Activated CD8-positive, alpha-beta memory T cell treated with anti-CD3 and anti-CD28 coated beads, Interleukin-2, amount 10 ng/mL, durations not matched to agents 7 days and 5 days (primary cell): Measurements from ENCODE around the gene KLK8. TPM values are rescaled to one million over a fixed set of nuclear protein-coding genes. Genes with fewer than 3 reads are reported as not detected.

Experiments
- ATAC-seq: fragments of 150-1000 bp; cut with Tn5 transposase; one replicate; pipeline ENCODE4 v1.10.0; 2021; ENCODE audit warnings: moderate library complexity
- CTCF ChIA-PET: fragments of 350-600 bp; sonication (Branson Sonifier 250); formaldehyde crosslinking; loops from one replicate; lab custom pipeline; 2021; ENCODE audit warnings: antibody characterized with exemption; lab: Charles Lee
- DNase-seq: peaks from one replicate; pipeline ENCODE4 v3.0.0-alpha.2; 2020
- H3K27ac Mint-ChIP-seq: one replicate; pipeline ENCODE4 v1.8.0; 2021; ENCODE audit warnings: mild to moderate bottlenecking, mixed read lengths
- H3K27me3 Mint-ChIP-seq: one replicate; pipeline ENCODE4 v1.8.0; 2021; ENCODE audit warnings: mixed read lengths
- H3K36me3 Mint-ChIP-seq: one replicate; pipeline ENCODE4 v1.8.0; 2021; ENCODE audit warnings: mild to moderate bottlenecking, mixed read lengths
- H3K4me1 Mint-ChIP-seq: one replicate; pipeline ENCODE4 v1.8.0; 2021; ENCODE audit warnings: mixed read lengths
- H3K4me3 Mint-ChIP-seq: one replicate; pipeline ENCODE4 v1.8.0; 2021; ENCODE audit warnings: mild to moderate bottlenecking, moderate library complexity, mixed read lengths
- H3K9me3 Mint-ChIP-seq: one replicate; pipeline ENCODE4 v1.8.0; 2022; ENCODE audit warnings: low read depth, mixed read lengths
- total RNA-seq, 2 experiments: library from RNA; stranded (reverse); gene quantifications; one replicate each; pipeline ENCODE4 v1.2.3, GENCODE V29; 2021

KLK8 gene
- total RNA-seq, result not detected

- no peaks in the 10 kb centered on the region for H3K36me3 Mint-ChIP-seq
- CTCF ChIA-PET, result interaction anchor here (0.8 kb wide), 1 partner anchor 15 kb away, joined by 3 read pairs; no protein-coding TSS in a partner anchor
Observed at GRCh38 chr19:51001515-51001914, at the start of gene KLK8. Gene KLK8 (minus strand): TSS chr19:51001604. CDS start chr19:51001167, 437 bp downstream.

GRCh38 chr19:51047031-51047335, 45.6 kb upstream of the KLK8 start:
- Mint-ChIP-seq H3K27me3 (peaks cover 18% of the 10 kb centered on the region), H3K4me1 (no peaks in the 10 kb centered on the region), H3K27ac (no peak overlapping the region), H3K9me3 (no peaks in the 10 kb centered on the region), H3K4me3 (no peak overlapping the region), H3K36me3 (no peaks in the 10 kb centered on the region)
- DNase-seq (no peak), ATAC-seq (no peak)
- CTCF ChIA-PET, result no interaction called here

More at GRCh38 chr19:51001515-51001914, at the start of gene KLK8:
- Mint-ChIP-seq H3K4me1 (no peaks in the 10 kb centered on the region), H3K9me3 (no peaks in the 10 kb centered on the region), H3K27ac (no peak within 1 kb of the TSS), H3K27me3 (peaks cover 23% of the 10 kb centered on the region), H3K4me3 (no peak within 1 kb of the TSS)
- ATAC-seq (no peak), DNase-seq (no peak)

- Mint-ChIP-seq H3K27me3 (peaks cover 18% of the 10 kb centered on the region), H3K27ac (no peak overlapping the region), H3K36me3 (no peaks in the 10 kb centered on the region), H3K9me3 (no peaks in the 10 kb centered on the region), H3K4me1 (no peaks in the 10 kb centered on the region), H3K4me3 (no peak overlapping the region)
- no peak for DNase-seq
- no peak for ATAC-seq
- CTCF ChIA-PET, result no interaction called here
Observed at GRCh38 chr19:51044327-51044726, 42.9 kb upstream of the KLK8 start.

- H3K4me1 Mint-ChIP-seq, result no peaks in the 10 kb centered on the region
- no peaks in the 10 kb centered on the region for H3K36me3 Mint-ChIP-seq
- no peaks in the 10 kb centered on the region for H3K9me3 Mint-ChIP-seq
- ATAC-seq, result no peak
- no peak for DNase-seq
- H3K4me3 Mint-ChIP-seq, result no peak overlapping the region
- peaks cover 16% of the 10 kb centered on the region for H3K27me3 Mint-ChIP-seq
- no peak overlapping the region for H3K27ac Mint-ChIP-seq
- CTCF ChIA-PET, result no interaction called here
Observed at GRCh38 chr19:51043497-51043896, 42.1 kb upstream of the KLK8 start.

GRCh38 chr19:51040151-51040550, 38.7 kb upstream of the KLK8 start:
- Mint-ChIP-seq H3K4me3 (no peak overlapping the region), H3K27me3 (peaks cover 2% of the 10 kb centered on the region), H3K36me3 (no peaks in the 10 kb centered on the region), H3K4me1 (no peaks in the 10 kb centered on the region), H3K27ac (no peak overlapping the region), H3K9me3 (no peaks in the 10 kb centered on the region)
- CTCF ChIA-PET, result no interaction called here
- DNase-seq (no peak), ATAC-seq (no peak)

GRCh38 chr19:51036519-51036918, 35.1 kb upstream of the KLK8 start:
- H3K4me3 Mint-ChIP-seq, result no peak overlapping the region
- ATAC-seq (no peak), DNase-seq (no peak)
- H3K36me3 Mint-ChIP-seq, result no peaks in the 10 kb centered on the region
- H3K27ac Mint-ChIP-seq, result no peak overlapping the region
- peaks cover 2% of the 10 kb centered on the region for H3K27me3 Mint-ChIP-seq
- CTCF ChIA-PET, result interaction anchor here (0.7 kb wide), 1 partner anchor 191 kb away, joined by 3 read pairs; no protein-coding TSS in a partner anchor
- no peaks in the 10 kb centered on the region for H3K9me3 Mint-ChIP-seq
- no peaks in the 10 kb centered on the region for H3K4me1 Mint-ChIP-seq

GRCh38 chr19:51034704-51035103, 33.3 kb upstream of the KLK8 start, which contains the start of gene KLK12:
Gene KLK12 (minus strand): TSS chr19:51035002. CDS start chr19:51034621, 381 bp downstream.
- Mint-ChIP-seq H3K27me3 (peaks cover 2% of the 10 kb centered on the region), H3K4me1 (no peaks in the 10 kb centered on the region), H3K36me3 (no peaks in the 10 kb centered on the region), H3K9me3 (no peaks in the 10 kb centered on the region), H3K4me3 (no peak within 1 kb of the TSS), H3K27ac (no peak within 1 kb of the TSS)
- no peak for ATAC-seq
- DNase-seq, result no peak
- CTCF ChIA-PET, result no interaction called here

- no peaks in the 10 kb centered on the region for H3K4me1 Mint-ChIP-seq
- no peaks in the 10 kb centered on the region for H3K9me3 Mint-ChIP-seq
- DNase-seq (no peak), ATAC-seq (no peak)
- H3K27me3 Mint-ChIP-seq, result peaks cover 3% of the 10 kb centered on the region
- CTCF ChIA-PET, result no interaction called here
- no peak overlapping the region for H3K27ac Mint-ChIP-seq
- no peaks in the 10 kb centered on the region for H3K36me3 Mint-ChIP-seq
- no peak overlapping the region for H3K4me3 Mint-ChIP-seq
Observed at GRCh38 chr19:51031880-51032225, 30.4 kb upstream of the KLK8 start.

GRCh38 chr19:51031220-51031879, 29.9 kb upstream of the KLK8 start:
- DNase-seq (no peak), ATAC-seq (no peak)
- H3K4me1 Mint-ChIP-seq, result no peaks in the 10 kb centered on the region
- peaks cover 6% of the 10 kb centered on the region for H3K27me3 Mint-ChIP-seq
- H3K9me3 Mint-ChIP-seq, result no peaks in the 10 kb centered on the region
- H3K36me3 Mint-ChIP-seq, result no peaks in the 10 kb centered on the region
- H3K27ac Mint-ChIP-seq, result no peak overlapping the region
- CTCF ChIA-PET, result no interaction called here
- no peak overlapping the region for H3K4me3 Mint-ChIP-seq

GRCh38 chr19:51030631-51031030, 29.2 kb upstream of the KLK8 start:
- CTCF ChIA-PET, result no interaction called here
- Mint-ChIP-seq H3K27me3 (peaks cover 6% of the 10 kb centered on the region), H3K4me3 (no peak overlapping the region), H3K36me3 (no peaks in the 10 kb centered on the region), H3K27ac (no peak overlapping the region), H3K9me3 (no peaks in the 10 kb centered on the region), H3K4me1 (no peaks in the 10 kb centered on the region)
- DNase-seq (no peak), ATAC-seq (no peak)

- Mint-ChIP-seq H3K4me1 (no peaks in the 10 kb centered on the region), H3K27ac (no peak overlapping the region), H3K4me3 (no peak overlapping the region), H3K9me3 (no peaks in the 10 kb centered on the region), H3K27me3 (peaks cover 3% of the 10 kb centered on the region), H3K36me3 (no peaks in the 10 kb centered on the region)
- DNase-seq, result no peak
- ATAC-seq, result no peak
- CTCF ChIA-PET, result no interaction called here
Observed at GRCh38 chr19:51029718-51030117, 28.3 kb upstream of the KLK8 start.

- no peaks in the 10 kb centered on the region for H3K4me1 Mint-ChIP-seq
- peaks cover 4% of the 10 kb centered on the region for H3K27me3 Mint-ChIP-seq
- ATAC-seq (no peak), DNase-seq (no peak)
- H3K36me3 Mint-ChIP-seq, result no peaks in the 10 kb centered on the region
- CTCF ChIA-PET, result interaction anchor here (1.4 kb wide), 1 partner anchor 11 kb away, joined by 3 read pairs; no protein-coding TSS in a partner anchor
- H3K4me3 Mint-ChIP-seq, result no peak overlapping the region
- no peaks in the 10 kb centered on the region for H3K9me3 Mint-ChIP-seq
- no peak overlapping the region for H3K27ac Mint-ChIP-seq
Observed at GRCh38 chr19:51027873-51028272, 26.5 kb upstream of the KLK8 start.

- ATAC-seq (no peak), DNase-seq (no peak)
- no peak overlapping the region for H3K27ac Mint-ChIP-seq
- H3K9me3 Mint-ChIP-seq, result no peaks in the 10 kb centered on the region
- CTCF ChIA-PET, result interaction anchor here (1.4 kb wide), 1 partner anchor 11 kb away, joined by 3 read pairs; no protein-coding TSS in a partner anchor
- H3K4me3 Mint-ChIP-seq, result no peak overlapping the region
- H3K4me1 Mint-ChIP-seq, result no peaks in the 10 kb centered on the region
- peaks cover 7% of the 10 kb centered on the region for H3K27me3 Mint-ChIP-seq
- H3K36me3 Mint-ChIP-seq, result no peaks in the 10 kb centered on the region
Observed at GRCh38 chr19:51027126-51027806, 25.9 kb upstream of the KLK8 start.

- H3K27ac Mint-ChIP-seq, result no peak within 1 kb of the TSS
- H3K36me3 Mint-ChIP-seq, result no peaks in the 10 kb centered on the region
- CTCF ChIA-PET, result no interaction called here
- DNase-seq (no peak), ATAC-seq (no peak)
- H3K9me3 Mint-ChIP-seq, result no peaks in the 10 kb centered on the region
- H3K27me3 Mint-ChIP-seq, result peaks cover 7% of the 10 kb centered on the region
- no peak within 1 kb of the TSS for H3K4me3 Mint-ChIP-seq
- no peaks in the 10 kb centered on the region for H3K4me1 Mint-ChIP-seq
Observed at GRCh38 chr19:51026554-51026831, 25.1 kb upstream of the KLK8 start, which contains the start of gene KLK11. Gene KLK11 (minus strand): TSS chr19:51026616. CDS start chr19:51025631, 985 bp downstream.
